Effector CD4-positive, alpha-beta T cell (primary cell): Measurements from ENCODE around the gene HS6ST3.

Source experiments
- DNase-seq: peaks from one replicate; pipeline ENCODE4 v3.0.0-alpha.2; 2020

Gene HS6ST3

DNA sequence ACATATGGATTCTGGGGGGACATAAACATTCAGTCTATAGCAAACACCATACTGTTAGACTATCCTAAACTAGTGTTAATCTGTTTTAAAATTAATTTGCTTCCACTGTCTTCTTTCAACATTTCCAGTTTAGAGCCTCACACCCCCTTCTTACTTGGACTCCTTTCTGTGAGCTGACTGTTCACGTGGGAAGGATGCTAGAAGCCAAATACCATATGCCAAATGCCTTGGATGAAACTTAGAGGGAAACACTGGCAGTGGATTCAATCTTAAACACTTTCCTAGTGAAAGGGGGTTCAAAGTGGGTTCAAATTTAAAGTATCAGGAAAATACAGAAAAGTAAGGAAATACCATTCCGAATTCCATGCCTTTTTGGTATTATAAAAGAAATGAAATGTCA lies 113.6 kb downstream of the HS6ST3 start:
- no peak for DNase-seq

DNA sequence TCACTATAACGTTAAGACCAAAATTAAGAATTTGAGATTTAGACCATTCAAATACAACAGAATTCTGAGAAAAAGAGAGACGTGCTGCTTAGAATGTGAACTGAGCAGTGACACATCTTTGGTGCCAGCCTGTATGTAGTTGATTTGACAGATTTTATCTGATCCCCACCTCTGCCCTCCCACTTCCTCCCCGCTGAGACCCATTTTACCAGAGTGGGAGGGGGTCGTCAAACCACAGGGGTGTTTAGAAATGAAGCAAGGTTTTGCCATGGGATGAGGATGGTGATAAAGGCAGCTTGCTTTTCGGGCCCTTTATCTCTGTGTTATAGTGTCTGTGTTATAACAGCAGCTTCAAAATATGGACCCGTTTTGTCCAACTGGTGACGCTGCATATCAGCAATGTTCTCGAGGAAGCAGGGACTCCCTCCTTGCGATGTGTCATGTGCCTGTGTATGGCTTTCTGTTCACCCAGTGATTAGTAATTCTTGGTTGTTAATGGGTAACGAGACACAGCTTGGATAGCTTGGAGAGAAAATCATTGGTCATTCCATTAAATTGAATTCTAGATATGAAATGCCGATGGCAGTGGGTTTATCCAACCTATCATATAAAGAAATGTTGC lies 125.0 kb downstream of the HS6ST3 start:
- no peak for DNase-seq

DNA sequence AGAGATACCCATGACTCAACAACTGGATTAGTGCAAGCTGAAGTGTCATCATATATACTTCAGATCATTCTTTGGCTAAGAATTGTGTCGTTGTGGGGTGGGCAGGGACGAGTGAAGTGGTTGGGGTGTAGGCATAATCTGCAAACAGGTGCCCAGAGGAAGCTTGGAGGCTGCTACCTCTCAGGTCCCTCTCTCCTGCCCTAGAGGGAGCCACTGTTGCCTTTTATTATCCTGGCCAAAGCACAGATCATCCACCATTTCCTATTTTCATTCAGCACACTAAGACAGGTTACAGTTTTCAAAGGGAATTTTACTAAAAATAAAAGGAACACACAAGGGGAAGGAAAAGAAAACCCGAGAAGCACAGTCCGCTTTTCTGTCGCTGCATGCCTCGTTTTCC lies 126.6 kb downstream of the HS6ST3 start:
- DNase-seq: no peak

DNA sequence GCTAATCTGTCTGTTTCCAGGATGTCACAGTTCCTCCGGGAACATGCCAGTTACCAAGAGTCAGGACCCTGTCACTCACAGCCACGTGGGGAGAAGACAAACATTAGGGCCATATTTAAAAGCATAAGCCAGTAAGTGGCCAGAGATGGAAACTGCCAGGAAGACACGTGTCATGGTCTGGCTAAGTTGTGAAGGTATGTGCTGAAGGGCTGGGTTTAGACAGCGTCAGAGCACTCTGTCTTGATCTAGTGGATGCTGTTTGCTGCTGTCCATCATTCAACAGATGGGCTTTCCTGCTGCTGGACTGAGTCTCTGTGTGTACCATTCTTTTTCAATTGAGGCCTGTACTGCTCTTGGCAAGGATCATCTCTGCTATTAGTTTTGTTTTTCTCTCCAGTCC lies 128.6 kb downstream of the HS6ST3 start:
- DNase-seq: no peak

DNA sequence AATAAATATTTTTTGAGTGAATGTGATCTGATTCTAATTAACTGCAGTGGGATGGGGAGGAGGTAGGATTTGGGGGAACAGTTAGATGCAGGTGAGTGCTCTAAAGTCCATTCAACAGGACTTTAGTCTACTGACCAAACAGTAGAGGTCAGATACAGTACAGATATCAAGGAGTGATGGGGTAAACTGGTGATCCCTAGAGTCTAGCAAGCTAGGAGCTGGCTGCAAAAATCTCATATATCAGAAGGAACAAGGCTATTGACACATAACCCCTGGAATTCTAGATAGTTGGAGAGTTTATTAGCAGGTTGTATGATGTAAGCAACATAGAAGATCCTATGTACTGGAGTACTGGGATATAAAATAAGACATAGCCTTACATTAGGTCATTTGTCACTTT lies 131.6 kb downstream of the HS6ST3 start:
- no peak for DNase-seq

DNA sequence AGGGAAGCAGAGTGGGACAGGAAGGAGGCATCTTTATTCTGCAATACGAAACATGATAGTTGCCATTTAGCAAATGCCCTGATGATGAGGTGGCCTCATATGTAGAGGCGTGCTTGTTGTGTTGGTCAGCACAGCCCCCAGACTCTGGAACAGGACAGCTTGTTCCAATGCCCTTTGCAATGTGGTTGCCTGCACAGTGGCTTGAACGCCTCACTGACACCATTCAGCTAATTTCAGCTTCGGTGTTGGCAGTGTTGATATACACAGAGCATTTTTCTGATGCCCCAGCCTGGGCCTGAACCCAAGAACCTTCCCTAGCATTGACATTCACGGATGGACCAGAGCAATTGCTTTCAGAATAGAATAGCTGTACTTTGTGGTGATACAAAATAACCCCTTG lies 133.3 kb downstream of the HS6ST3 start:
- no peak for DNase-seq

DNA sequence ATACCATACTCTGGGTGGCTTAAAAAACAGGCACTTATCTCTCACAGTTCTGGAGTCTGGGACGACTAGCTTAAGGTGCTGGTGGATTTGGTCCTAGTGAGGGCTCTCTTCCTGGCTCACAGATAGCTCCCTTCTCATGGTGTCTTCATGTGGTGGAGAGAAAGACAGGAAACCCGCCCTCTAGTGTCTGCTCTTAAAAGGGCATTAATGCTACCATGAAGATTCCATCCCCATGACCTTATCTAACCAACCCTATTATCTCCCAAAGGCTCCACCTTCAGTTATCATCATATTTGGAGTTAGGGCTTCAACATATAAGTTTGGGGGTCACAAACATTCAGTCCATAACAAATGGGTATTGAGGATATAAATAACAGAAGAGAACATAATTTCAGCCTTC lies 139.4 kb downstream of the HS6ST3 start:
- DNase-seq: no peak

DNA sequence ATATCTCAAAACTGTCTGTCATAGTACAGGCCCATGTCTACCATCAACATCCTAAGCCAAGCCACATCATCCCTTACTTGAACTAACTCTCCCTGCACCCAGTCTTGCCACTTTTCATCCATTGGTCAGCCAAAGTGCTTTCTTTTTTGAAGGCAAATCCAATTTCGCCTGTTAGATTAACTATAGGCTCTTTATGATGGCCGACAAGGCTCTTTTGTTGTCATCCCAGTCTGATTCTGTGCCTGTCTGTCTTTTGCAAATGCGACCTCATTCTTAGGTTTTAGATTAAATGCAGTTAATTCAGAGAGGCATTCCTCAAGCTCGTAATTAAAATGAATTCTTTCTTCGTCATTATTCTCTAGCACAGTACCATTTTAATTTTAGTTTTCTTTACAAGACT lies 148.3 kb downstream of the HS6ST3 start:
- DNase-seq: no peak

DNA sequence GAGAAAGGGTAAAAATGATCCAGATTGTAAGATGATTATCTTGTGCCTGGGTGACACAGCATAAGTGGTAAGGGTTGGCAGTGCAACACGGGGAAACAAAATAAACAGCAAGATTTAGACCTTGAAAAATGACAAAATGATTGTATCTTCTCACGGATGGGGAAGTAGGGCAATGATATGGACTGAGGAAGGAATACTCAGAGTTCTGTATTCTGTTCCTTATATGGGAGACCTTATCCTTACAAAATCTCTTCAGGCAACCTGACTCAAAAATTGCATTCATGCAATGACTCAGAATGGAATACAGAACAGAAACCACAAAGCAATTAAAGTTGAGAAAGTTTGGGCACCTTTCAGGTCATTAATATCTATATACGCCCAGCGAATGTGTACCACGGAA lies 149.0 kb downstream of the HS6ST3 start:
- DNase-seq: no peak

DNA sequence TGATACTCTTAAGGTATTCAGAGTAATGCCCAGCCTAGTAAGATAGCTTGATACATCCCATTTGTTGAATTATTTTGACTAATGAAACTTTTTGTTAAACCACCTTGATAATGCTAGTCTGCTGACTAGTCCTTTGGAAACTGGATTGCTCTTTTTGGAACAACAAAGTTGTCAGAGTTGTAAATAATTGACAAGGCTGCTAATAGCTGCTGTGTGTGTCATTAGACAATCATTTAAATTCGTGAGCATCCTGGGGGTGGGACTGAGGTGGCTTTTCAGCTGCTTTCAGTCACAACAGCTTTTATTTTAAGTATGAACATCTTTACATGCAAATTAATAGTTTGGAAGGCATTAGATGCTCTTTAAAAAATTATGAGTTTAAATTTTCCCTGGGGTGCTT lies 153.5 kb downstream of the HS6ST3 start:
- DNase-seq: no peak

DNA sequence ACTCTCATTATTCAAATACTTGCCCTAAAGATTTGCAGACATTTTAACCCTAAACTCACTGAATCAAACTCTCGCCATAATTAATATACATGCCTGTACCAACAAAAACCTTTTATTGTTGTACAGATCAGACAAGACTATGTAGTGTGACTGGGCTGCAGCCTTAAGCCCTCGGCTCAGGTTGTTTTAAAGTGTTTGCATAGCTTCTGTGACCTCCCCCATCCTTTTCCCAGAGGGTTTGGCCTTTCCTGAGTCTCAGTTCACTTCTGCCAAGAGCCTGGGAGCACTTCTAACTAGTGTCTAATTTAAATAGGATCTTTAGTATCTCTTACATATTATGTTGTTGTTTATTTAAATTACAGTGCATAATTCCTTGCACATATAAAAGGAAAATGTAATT lies 158.2 kb downstream of the HS6ST3 start:
- no peak for DNase-seq

DNA sequence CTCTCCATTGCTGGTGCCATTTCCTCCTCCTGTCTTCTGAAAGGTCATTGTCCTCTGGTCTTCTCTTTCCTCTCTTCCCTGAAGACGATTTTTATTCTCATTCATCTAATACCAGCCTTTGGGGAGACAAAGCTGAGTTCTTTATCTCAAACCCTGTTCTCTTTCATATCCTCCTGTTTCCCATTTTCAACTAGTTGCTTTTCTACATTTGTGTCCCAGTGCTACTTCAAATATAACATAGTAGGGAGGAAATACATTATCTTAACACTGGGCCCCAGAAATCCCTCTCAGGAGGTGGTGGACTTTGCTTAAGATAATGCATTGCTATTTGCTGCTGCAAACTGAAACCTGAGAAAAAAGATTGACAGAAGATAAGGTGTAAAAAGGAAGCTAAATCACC lies 159.1 kb downstream of the HS6ST3 start:
- DNase-seq: no peak

DNA sequence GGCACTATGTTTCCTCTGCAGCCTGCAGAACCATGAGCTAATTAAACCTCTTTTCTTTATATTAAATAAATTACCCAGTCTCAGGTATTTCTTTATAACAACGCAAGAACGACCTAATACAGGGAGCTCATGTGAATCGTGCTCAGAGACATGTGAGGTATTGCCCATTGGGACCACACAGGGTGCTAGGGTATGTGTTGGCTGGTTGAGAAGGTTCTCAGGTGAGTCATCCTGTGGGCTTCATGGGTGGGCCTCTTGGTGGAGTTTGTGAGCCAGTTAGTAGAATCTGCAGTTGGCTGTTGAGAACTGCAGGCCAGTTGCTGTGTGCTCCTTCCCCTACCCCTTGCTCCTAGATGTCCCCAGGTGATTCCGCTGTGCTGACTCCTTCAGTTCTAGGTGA lies 163.0 kb downstream of the HS6ST3 start:
- DNase-seq: no peak

DNA sequence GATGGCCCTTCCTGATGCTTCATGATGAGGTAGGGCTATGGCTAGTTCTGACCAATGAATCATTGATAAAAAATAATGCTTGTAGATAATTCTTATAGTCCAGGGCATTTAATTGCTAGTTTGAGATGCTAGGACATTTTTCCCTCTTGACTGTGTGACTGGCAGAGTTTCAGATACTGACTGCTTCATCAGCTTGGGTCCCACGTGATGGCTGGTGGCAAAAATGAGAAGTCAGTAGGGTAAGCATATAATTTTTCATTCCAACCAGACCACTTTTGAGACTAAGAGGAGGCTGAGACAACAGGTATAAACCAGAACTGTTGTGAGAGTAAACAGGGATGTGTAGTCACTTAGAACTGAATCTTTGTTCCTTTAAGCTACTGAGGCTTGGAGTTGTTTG lies 183.3 kb downstream of the HS6ST3 start:
- DNase-seq: no peak

DNA sequence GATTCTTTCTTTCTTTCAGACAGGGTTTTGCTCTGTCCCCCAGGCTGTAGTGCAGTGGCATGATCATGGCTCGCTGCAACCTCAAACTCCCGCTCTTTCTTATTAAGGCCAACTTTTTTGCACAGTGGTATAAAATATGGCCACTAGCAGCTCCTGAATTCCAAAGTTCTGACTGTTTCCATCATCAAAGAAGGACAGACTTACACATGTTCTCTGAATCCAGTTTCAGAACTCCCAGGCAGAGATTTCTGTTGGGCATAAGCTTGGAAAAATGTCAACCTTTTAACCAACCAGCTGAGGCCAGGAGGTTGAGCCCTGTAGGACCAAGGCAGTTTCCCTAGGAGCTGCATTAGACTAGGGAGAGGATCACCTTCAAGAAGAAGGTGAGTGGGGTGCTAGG lies 184.1 kb downstream of the HS6ST3 start:
- no peak for DNase-seq

DNA sequence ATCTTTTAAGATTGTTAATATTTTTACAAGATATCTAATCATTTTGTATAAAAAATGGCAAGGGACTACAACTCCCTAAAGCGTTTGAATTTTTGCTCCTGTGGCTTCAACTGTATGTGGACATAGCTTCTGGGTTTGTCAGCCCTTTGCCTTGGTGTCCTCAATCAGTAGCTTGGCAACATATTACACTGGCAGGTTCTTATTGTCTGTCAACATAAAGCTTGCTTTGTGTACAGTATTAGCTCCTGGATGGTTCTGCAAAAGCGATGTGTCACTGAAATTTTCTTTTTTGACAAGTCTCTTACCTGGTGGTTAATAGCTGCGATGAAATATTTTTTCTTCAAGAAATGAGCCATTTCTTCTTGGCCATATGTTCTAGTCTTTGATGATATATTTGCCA lies 190.0 kb downstream of the HS6ST3 start:
- DNase-seq: no peak

DNA sequence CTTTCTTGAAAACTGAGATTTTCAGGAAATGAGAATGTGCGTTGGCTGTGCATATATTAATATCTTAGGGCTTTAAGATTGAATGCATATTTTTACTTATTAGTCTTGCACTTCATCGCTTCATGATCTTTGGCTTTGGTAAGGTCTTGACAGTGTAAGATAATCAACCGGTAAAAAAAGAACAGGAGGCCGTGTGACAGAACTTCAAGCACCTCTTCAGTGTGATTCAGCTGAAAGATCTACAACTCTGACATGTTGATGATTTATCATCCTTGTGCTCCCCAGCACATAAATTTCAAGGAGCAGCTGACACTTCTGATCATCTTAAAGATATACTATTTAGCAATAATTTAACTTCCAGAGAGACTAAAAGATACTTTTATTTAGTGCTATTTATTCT lies 195.1 kb downstream of the HS6ST3 start:
- no peak for DNase-seq

DNA sequence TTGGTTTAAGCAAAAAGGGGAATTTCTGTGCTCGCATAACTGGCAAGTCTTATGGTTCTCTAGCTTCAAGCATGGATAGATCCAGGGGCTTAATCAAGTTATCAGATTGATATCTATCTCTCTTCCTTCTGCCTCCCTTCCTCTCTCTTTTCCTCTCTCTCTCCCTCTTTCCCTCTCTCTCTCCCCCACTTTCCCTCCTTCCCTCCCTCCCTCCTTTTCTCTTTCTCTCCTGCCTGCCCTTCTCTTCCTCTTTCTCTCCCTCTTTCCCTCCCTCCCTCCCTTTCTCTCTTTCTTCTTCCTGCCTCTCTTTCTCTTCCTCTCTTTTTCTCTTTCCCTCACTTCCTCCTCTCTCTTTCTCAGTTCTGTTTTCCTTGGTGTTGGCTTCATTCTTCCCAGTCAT lies 195.8 kb downstream of the HS6ST3 start:
- DNase-seq: no peak

DNA sequence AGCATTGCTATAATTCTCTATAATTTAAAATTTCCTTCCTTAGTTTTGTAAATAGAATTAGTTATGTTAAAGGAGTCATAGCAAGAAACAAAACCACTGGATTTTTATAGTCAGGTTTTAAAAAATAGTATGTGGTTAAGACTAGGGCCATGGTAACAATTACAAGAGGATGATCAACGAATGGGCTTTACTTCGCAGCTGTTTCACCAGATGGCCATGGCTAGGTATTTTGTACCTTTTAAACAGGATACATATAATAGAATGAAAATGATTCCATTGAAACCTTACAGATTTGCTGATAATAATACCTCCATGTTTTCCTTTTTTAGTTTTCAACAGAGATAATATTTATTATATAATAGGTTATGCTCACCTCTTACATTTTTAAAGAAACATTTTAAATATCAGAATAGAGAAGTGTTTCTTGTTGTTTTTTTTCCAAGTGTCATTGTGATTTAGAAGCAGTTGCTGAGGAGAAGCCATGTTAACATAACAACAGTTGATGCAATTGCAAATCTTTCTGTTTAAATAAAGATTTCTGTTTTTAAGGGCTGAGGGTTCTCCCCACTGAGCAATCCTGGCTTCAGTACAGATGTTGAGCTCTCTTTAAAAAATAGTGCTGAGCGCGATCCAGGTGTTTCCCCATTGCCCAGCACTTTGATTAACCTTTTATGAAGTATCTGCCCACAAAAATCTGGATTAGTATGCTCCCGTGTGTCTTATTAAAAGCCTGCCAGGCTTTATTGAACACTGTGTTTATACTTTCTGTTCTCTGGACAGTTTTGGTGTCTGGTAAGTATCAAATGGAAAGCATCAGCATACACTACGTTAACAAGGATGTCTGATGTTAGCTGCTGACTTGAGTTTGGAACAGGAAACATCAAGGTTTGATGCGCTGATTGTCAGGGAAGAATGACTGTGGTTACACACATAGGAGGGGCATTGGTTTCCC lies 205.3 kb downstream of the HS6ST3 start:
- no peak for DNase-seq

DNA sequence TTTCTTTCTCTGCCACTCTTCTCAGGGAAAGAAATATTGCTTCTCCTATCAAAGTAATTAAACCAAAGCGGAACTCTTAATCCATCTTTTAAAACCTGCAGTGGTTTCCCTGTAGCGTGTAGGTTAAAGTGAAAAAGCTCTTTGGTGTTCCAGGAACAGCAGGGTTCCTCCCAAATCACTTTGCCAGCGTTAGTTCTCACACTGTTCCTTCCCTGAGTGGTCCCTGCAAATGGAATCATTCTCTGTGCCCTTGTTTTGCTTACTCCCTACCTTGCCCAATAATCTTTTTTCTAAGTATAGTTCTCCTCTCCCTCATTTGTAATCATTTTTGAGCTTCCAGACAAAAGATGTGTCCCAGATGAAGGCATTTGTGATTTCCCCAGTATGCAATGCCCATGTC lies 207.5 kb downstream of the HS6ST3 start:
- no peak for DNase-seq

DNA sequence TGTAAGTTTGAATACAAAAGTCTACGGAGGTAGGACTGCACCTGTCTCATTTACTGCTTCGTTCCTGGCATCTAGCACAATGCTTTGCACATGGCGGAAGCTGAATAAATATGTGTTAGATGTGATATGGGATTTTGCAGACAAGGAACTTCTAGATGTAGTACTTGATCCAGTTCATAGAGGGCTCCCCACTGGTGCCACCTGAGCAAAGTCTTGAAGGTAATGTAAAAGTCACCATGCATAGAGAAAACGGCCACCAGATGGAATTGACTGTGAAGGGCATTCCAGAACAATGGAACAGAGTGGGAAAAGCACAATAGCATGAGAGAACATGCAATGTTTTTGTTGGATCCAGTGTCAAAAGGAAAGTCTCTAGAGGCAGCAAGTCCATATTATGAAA lies 209.3 kb downstream of the HS6ST3 start:
- DNase-seq: no peak

DNA sequence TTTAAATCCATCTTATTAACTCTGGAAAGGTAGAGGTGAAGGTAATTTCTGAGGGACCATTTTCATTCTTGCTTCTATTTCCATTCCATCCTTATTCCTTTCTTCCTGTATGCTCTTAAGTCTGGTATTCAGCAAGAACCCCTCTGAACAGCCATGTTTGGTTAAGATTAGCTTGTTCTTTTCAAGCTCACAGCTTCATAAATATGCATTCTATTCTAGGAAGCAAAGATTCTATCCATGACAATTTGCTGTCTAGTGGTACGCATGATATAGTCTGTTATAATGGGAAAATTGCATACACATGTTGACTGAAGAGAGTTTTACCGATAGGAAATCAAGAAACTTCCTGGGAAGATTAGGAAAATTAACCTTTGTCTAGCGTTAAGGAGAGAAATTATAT lies 218.7 kb downstream of the HS6ST3 start:
- DNase-seq: no peak

DNA sequence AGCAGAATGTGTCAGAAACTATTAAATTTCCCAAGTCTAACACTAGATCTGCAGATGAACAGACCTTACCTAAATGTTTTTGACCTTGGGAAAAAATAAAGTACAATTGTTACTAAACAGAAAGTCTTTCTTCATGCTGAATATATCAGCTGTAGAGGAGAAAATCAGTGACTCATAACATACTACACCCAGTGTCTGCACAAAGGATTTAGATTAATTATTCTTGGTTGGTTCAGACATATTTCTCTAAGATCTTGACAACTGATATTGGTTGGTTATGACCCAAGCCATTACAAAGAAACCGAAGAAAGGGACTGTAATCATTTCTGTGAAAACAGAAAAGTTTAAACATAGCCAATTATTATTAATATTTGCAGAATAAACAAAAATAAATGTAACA lies 225.1 kb downstream of the HS6ST3 start:
- DNase-seq: no peak

DNA sequence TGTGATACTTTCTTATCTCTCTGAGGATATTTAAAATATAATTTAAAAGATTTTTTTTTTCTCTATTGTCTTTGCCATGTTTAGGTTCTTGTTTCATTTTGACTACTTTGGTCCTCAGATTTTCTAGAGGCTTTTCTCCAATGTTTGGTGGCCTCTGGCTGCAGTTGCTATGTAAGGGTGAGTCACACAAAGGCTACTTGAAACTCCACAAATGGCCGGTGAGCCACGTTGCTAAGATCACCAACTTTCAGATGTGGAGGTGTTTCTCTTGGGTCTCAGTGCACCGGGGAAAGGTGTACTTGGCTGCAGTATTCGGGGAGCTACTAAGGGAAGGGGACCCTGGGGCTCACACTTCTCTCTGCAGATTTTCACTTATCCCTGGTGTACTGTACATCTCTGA lies 248.1 kb downstream of the HS6ST3 start:
- no peak for DNase-seq

DNA sequence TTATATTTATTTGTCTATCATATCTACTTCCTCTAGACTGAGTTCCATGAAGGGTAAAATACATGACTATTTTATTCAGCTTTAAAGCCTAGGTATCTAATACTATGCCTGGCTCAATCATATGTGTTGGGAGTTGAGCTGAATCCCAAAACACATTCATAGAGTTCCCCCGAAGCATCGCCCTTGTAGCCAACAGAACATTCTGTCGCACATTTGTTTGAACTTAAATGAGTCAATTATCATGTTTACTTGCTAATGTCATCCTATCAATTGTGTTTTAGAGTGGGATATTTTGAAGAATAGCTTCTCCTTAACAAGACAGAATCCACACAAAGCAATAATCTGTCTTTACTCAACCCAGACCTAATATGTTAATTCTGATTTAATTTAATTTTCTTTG lies 252.4 kb downstream of the HS6ST3 start:
- no peak for DNase-seq
